Ishikawa (cell line): ENCODE results near the gene NOL9.

Experiments
- CEBPB ChIP-seq: IDR thresholded peaks from 2 replicates; pipeline ENCODE4 v1.6.1; 2012
- CREB1 ChIP-seq: IDR thresholded peaks from 2 replicates; pipeline ENCODE4 v1.6.1; 2012; ENCODE audit warnings: low read depth
- EGR1 ChIP-seq: IDR thresholded peaks from 2 replicates; pipeline ENCODE4 v1.6.1; 2012
- EP300 ChIP-seq: IDR thresholded peaks from 2 replicates; pipeline ENCODE4 v1.6.1; 2012; ENCODE audit warnings: borderline replicate concordance
- FOXM1 ChIP-seq: IDR thresholded peaks from 2 replicates; pipeline ENCODE4 v1.6.1; 2012; ENCODE audit warnings: low read depth, borderline replicate concordance
- NFIC ChIP-seq: IDR thresholded peaks from 2 replicates; pipeline ENCODE4 v1.6.1; 2012
- RAD21 ChIP-seq: IDR thresholded peaks from 2 replicates; pipeline ENCODE4 v1.6.1; 2012; ENCODE audit warnings: low read depth
- TAF1 ChIP-seq: IDR thresholded peaks from 2 replicates; pipeline ENCODE4 v1.6.1; 2012; ENCODE audit warnings: low read depth, mild to moderate bottlenecking
- TCF12 ChIP-seq: IDR thresholded peaks from 2 replicates; pipeline ENCODE4 v1.6.1; 2012; ENCODE audit warnings: low read depth
- TEAD4 ChIP-seq: IDR thresholded peaks from 2 replicates; pipeline ENCODE4 v1.6.1; 2012
- YY1 ChIP-seq: IDR thresholded peaks from 2 replicates; pipeline ENCODE4 v1.6.1; 2012; ENCODE audit warnings: low read depth
- ZBTB7A ChIP-seq: IDR thresholded peaks from 2 replicates; pipeline ENCODE4 v1.6.1; 2012; ENCODE audit warnings: low read depth
- TF ChIP-seq, protein P1 (sequence below): IDR thresholded peaks from 2 replicates; pipeline ENCODE4 v1.6.1; 2012
- TF ChIP-seq, protein P2 (sequence below): IDR thresholded peaks from 2 replicates; pipeline ENCODE4 v1.6.1; 2012
- TF ChIP-seq, protein P3 (sequence below): IDR thresholded peaks from 2 replicates; pipeline ENCODE4 v1.6.1; 2012; ENCODE audit warnings: low read depth, mild to moderate bottlenecking

Gene NOL9

DNA sequence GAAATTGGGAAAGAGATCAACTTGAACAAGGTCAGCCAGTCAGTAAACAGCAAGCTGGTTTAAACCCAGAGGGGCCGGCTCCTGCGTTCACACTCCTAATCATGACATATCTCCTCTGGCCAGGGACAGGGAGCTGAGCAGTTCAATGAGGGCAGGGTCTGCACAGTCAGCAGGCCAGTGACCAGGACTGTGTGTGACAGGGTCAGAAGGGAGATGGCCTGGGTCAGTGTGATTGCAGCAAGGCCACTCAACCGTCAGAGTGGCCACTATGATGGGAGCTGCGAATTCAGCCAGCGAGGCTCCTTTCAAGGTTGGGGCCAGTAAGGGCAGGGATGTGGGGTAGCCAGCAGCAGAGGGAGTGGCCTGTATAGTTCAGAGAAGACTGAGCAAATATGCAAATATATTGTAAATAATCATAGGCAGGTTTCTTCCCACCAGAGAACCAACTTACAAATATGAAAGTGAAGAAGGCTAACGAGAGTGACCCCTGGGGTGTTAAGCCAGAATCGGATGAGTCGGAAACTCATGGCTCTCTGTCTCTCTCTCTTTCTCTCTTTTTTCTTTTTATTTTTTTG is 20.0 kb downstream of the NOL9 start:
- TF ChIP-seq FOXM1 (no peak), CREB1 (no peak), ZBTB7A (no peak), TAF1 (no peak)
- TF ChIP-seq, protein P1, sequence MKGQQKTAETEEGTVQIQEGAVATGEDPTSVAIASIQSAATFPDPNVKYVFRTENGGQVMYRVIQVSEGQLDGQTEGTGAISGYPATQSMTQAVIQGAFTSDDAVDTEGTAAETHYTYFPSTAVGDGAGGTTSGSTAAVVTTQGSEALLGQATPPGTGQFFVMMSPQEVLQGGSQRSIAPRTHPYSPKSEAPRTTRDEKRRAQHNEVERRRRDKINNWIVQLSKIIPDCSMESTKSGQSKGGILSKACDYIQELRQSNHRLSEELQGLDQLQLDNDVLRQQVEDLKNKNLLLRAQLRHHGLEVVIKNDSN = no peak
- TF ChIP-seq, protein P2, sequence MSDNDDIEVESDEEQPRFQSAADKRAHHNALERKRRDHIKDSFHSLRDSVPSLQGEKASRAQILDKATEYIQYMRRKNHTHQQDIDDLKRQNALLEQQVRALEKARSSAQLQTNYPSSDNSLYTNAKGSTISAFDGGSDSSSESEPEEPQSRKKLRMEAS = no peak

DNA sequence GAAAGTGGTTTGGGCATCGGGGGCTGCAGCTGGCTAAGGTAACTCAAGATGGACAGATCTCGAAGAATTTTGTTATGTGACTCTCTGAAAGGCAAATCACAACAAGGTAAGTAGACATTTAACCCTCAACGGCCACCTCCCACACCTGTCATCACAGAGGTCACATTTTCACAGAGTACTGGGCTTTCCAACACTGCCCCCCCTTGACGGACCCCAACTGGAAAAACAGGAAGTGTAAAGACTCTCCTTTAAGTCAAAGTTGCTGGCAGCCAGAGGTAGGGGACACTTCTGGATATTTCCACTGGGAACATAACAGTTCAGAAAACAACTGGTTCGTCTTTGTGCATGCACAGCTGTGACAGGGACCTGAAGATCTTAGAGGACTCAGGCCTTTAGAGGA is 22.3 kb downstream of the NOL9 start:
- no peak for TF ChIP-seq TEAD4
- TF ChIP-seq NFIC = no peak
- TF ChIP-seq, protein P2 = no peak
- TF ChIP-seq EP300 = no peak
- TF ChIP-seq, protein P1 = no peak
- TF ChIP-seq TAF1 = no peak
- TF ChIP-seq CREB1 = no peak
- TF ChIP-seq, protein P3, sequence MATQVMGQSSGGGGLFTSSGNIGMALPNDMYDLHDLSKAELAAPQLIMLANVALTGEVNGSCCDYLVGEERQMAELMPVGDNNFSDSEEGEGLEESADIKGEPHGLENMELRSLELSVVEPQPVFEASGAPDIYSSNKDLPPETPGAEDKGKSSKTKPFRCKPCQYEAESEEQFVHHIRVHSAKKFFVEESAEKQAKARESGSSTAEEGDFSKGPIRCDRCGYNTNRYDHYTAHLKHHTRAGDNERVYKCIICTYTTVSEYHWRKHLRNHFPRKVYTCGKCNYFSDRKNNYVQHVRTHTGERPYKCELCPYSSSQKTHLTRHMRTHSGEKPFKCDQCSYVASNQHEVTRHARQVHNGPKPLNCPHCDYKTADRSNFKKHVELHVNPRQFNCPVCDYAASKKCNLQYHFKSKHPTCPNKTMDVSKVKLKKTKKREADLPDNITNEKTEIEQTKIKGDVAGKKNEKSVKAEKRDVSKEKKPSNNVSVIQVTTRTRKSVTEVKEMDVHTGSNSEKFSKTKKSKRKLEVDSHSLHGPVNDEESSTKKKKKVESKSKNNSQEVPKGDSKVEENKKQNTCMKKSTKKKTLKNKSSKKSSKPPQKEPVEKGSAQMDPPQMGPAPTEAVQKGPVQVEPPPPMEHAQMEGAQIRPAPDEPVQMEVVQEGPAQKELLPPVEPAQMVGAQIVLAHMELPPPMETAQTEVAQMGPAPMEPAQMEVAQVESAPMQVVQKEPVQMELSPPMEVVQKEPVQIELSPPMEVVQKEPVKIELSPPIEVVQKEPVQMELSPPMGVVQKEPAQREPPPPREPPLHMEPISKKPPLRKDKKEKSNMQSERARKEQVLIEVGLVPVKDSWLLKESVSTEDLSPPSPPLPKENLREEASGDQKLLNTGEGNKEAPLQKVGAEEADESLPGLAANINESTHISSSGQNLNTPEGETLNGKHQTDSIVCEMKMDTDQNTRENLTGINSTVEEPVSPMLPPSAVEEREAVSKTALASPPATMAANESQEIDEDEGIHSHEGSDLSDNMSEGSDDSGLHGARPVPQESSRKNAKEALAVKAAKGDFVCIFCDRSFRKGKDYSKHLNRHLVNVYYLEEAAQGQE = no peak
- no peak for TF ChIP-seq FOXM1
- no peak for TF ChIP-seq CEBPB
- no peak for TF ChIP-seq RAD21
- TF ChIP-seq YY1 = no peak
- TF ChIP-seq ZBTB7A = no peak
- TF ChIP-seq TCF12 = no peak
- TF ChIP-seq EGR1 = no peak

DNA sequence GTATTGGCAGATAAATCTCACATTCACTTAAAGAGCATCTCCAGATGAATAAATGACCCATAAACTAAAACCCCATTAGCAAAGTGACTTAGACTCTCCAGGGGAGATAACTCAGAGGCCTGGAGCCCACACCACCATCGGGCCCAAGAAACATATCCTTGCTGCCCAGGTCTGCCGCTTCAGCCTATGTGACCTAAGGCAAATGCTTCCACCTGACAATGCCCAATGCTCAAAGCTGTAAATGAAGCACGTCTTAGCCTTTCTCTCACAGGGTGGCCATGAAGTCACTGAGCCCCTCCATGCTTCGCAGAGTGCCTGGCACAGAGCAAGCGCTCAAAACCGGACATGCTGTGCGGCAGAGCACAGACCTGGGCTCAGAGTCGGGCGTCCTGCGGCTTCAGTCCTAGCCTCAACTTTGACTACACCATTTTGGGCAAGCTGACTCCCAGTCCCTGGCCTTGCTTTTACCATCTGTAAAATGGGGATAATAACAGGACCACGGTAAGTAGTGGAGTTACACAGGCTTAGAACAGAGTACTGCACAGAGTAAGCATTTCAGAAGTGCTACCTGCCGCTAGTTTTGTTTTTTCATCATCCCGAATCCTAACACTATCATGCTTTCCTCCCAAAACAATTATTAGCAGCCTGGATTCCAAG is 23.7 kb downstream of the NOL9 start:
- TF ChIP-seq CEBPB = no peak
- no peak for TF ChIP-seq FOXM1
- TF ChIP-seq, protein P3 = no peak
- no peak for TF ChIP-seq EGR1
- TF ChIP-seq NFIC = no peak
- no peak for TF ChIP-seq RAD21
- TF ChIP-seq TAF1 = no peak

DNA sequence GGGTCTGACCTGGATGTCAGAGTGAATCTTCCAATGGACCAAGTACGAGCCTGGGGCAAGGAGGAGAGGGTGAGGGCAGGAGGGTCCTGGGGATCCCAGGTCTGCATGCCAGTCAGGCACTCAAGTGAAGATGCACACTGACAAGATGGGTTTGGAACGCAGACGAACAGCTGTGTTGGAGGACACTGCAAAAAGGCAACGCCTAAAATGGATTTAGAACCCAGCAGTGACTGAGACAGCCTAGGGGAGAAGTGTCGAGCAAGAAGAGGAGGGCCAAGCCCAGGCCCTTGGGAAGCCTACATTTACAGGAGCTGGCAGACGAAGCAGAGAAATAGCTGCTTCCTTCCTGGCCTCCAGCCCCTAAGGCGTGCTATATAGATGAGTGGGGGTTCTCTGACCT is 25.8 kb downstream of the NOL9 start:
- TF ChIP-seq CEBPB (no peak), FOXM1 (no peak), RAD21 (no peak), ZBTB7A (no peak), YY1 (no peak), TEAD4 (no peak), CREB1 (no peak), EGR1 (no peak), TAF1 (no peak), EP300 (no peak), TCF12 (no peak), NFIC (no peak)
- TF ChIP-seq, protein P1 = no peak
- TF ChIP-seq, protein P3 = no peak
- TF ChIP-seq, protein P2 = no peak
